Endodermal cell (in vitro differentiated cells): ENCODE data around the gene BRPF1. TPM values are rescaled to one million over a fixed set of nuclear protein-coding genes. Genes with fewer than 3 reads are reported as not detected.

Experiments
- DNase-seq: peaks from one replicate; pipeline ENCODE4 v3.0.0-alpha.2; 2017
- H3K27ac ChIP-seq: 2 replicates; pipeline ENCODE4 v1.5.1; 2013; ENCODE audit warnings: mild to moderate bottlenecking, low read depth, low read length, moderate library complexity
- H3K27me3 ChIP-seq: 2 replicates; pipeline ENCODE4 v1.6.1; 2013; ENCODE audit warnings: mild to moderate bottlenecking, low read length, moderate library complexity; ENCODE audit not compliant: insufficient read depth, control insufficient read depth, poor library complexity, severe bottlenecking
- H3K36me3 ChIP-seq: 2 replicates; pipeline ENCODE4 v1.7.0; 2013; ENCODE audit warnings: mild to moderate bottlenecking, low read length, moderate library complexity; ENCODE audit not compliant: control insufficient read depth, insufficient read depth
- H3K4me1 ChIP-seq: one replicate; pipeline ENCODE4 v1.7.0; 2013; ENCODE audit warnings: low read length; ENCODE audit not compliant: control insufficient read depth, insufficient read depth
- H3K4me3 ChIP-seq: 2 replicates; pipeline ENCODE4 v1.5.1; 2013; ENCODE audit warnings: mild to moderate bottlenecking, low read length, moderate library complexity
- H3K9ac ChIP-seq: 2 replicates; pipeline ENCODE4 v1.6.1; 2013; ENCODE audit warnings: mild to moderate bottlenecking, low read length, moderate library complexity; ENCODE audit not compliant: poor library complexity, severe bottlenecking; ENCODE audit errors: extremely low read depth
- H3K9me3 ChIP-seq: 2 replicates; pipeline ENCODE4 v1.6.1; 2013; ENCODE audit warnings: mild to moderate bottlenecking, low read length, moderate library complexity; ENCODE audit not compliant: control insufficient read depth
- H3K27ac Mint-ChIP-seq: 2 replicates; pipeline ENCODE4 v1.8.0; 2020; ENCODE audit warnings: mixed read lengths
- H3K27me3 Mint-ChIP-seq: 2 replicates; pipeline ENCODE4 v1.8.0; 2021; ENCODE audit warnings: mild to moderate bottlenecking, mixed read lengths; ENCODE audit not compliant: insufficient read depth
- H3K36me3 Mint-ChIP-seq: 2 replicates; pipeline ENCODE4 v1.8.0; 2020; ENCODE audit warnings: low read depth, mixed read lengths
- H3K4me1 Mint-ChIP-seq: 2 replicates; pipeline ENCODE4 v1.8.0; 2020; ENCODE audit warnings: mixed read lengths
- H3K4me3 Mint-ChIP-seq: 2 replicates; pipeline ENCODE4 v1.8.0; 2020; ENCODE audit warnings: mild to moderate bottlenecking, moderate library complexity, mixed read lengths
- H3K9me3 Mint-ChIP-seq: 2 replicates; pipeline ENCODE4 v1.8.0; 2020; ENCODE audit warnings: mild to moderate bottlenecking, mixed read lengths
- CTCF ChIP-seq: fragments of 200-600 bp; sonication (generic); conservative IDR thresholded peaks from 2 replicates; pipeline ENCODE4 v1.5.0; 2021; ENCODE audit warnings: antibody characterized with exemption, mild to moderate bottlenecking
- WGBS, 2 experiments: methylation state at CpG; one replicate each; pipeline versions ENCODE4 v1.1.5 to v1.1.7; 2013; ENCODE audit warnings: missing lambda C conversion rate in 2 of 2, mixed read lengths in 1 of 2; ENCODE audit not compliant: insufficient coverage in 1 of 2, insufficient read length in 1 of 2; 5-methylcytosine and 5-hydroxymethylcytosine counted together
- total RNA-seq, 2 donors: library from RNA; stranded (reverse); fragmentation: NEBNext Ultra II Directional in 1 of 2; extraction: Animal tissue kit (Norgen Biotek cat#: 25700) in 1 of 2; gene quantifications; 2 replicates in 1 of 2; 3 replicates in 1 of 2; pipeline ENCODE4 v1.2.1, GENCODE V29; 2021

BRPF1 gene
- total RNA-seq, 2 donors from 2014 or later = 22.7 to 28.5 TPM

GRCh38 chr3:9692416-9692815 lies 39.1 kb upstream of the BRPF1 start:
- Mint-ChIP-seq H3K9me3 (no peaks in the 10 kb centered on the region), H3K27me3 (no peaks in the 10 kb centered on the region), H3K36me3 (peaks cover 51% of the 10 kb centered on the region), H3K4me3 (no peak overlapping the region), H3K27ac (no peak overlapping the region), H3K4me1 (peaks cover 4% of the 10 kb centered on the region)
- Histone ChIP-seq H3K27ac (no peak overlapping the region), H3K4me1 (no peaks in the 10 kb centered on the region), H3K4me3 (no peak overlapping the region), H3K9ac (no peak overlapping the region), H3K36me3 (peaks cover 66% of the 10 kb centered on the region), H3K27me3 (no peaks in the 10 kb centered on the region), H3K9me3 (no peaks in the 10 kb centered on the region)
- 90 to 93% methylated on average over 2 to 5 of the region's 5 CpGs for WGBS, 2 experiments
- no peak for DNase-seq
- TF ChIP-seq CTCF = no peak

DNA sequence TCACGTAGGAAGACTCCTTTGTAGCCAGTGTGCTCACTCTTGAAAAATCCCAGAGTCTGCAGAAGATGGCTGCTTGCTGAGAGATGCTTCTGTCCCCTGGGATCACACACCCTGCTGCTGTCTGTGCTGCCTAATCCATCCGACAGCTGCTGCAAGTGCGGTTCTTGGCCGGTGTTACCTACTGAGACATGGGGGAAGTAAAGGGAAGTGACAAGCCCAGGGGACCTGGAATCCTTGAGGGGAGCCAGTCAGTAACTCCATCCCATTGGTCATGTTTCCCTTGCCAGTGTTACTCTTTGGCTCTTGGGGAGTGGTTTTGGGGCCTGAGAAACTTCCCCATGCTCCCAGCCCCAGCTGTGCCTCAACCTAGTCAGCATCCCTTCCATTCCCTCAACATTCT lies 36.2 kb upstream of the BRPF1 start:
- WGBS, 2 experiments = 92% methylated on average over 4 of the region's 4 CpGs; no CpG with 5 or more reads in 1 of the 2 experiments
- Histone ChIP-seq H3K4me1 (no peaks in the 10 kb centered on the region), H3K9me3 (no peaks in the 10 kb centered on the region), H3K36me3 (peaks cover 59% of the 10 kb centered on the region), H3K4me3 (no peak overlapping the region), H3K27ac (no peak overlapping the region), H3K9ac (no peak overlapping the region), H3K27me3 (no peaks in the 10 kb centered on the region)
- Mint-ChIP-seq H3K4me1 (peaks cover 4% of the 10 kb centered on the region), H3K27me3 (no peaks in the 10 kb centered on the region), H3K27ac (no peak overlapping the region), H3K4me3 (no peak overlapping the region), H3K36me3 (peaks cover 33% of the 10 kb centered on the region), H3K9me3 (no peaks in the 10 kb centered on the region)
- no peak for DNase-seq
- TF ChIP-seq CTCF = no peak

- no peak overlapping the region for H3K27ac ChIP-seq
- H3K36me3 Mint-ChIP-seq = peaks cover 30% of the 10 kb centered on the region
- no peaks in the 10 kb centered on the region for H3K9me3 ChIP-seq
- no peak for TF ChIP-seq CTCF
- peaks cover 4% of the 10 kb centered on the region for H3K4me1 Mint-ChIP-seq
- no peak overlapping the region for H3K4me3 Mint-ChIP-seq
- no peak overlapping the region for H3K9ac ChIP-seq
- no peak overlapping the region for H3K27ac Mint-ChIP-seq
- H3K36me3 ChIP-seq = peaks cover 55% of the 10 kb centered on the region
- no peaks in the 10 kb centered on the region for H3K9me3 Mint-ChIP-seq
- H3K4me3 ChIP-seq = no peak overlapping the region
- no peak for DNase-seq
- no peaks in the 10 kb centered on the region for H3K27me3 ChIP-seq
- no peaks in the 10 kb centered on the region for H3K27me3 Mint-ChIP-seq
- no peaks in the 10 kb centered on the region for H3K4me1 ChIP-seq
- 93 to 96% methylated on average over 5 to 7 of the region's 7 CpGs for WGBS, 2 experiments
Observed at GRCh38 chr3:9695746-9696145, 35.8 kb upstream of the BRPF1 start.
